Measurements from ENCODE around the gene PICK1. TPM values are rescaled to one million over a fixed set of nuclear protein-coding genes. Genes with fewer than 3 reads are reported as not detected.

The PICK1 gene
- total RNA-seq, 2 donors from 2014 or later: 90.0 to 114 TPM

GRCh38 chr22:38069372-38070249 is 12.4 kb downstream of the PICK1 start:
- DNase-seq (ENCODE audit: low spot score): peak; percentile 77
- H3K4me1 ChIP-seq (replicated peaks): peaks cover 14% of the 10 kb centered on the region
- H3K9me3 ChIP-seq: no peaks in the 10 kb centered on the region
- no peak overlapping the region for H3K4me3 ChIP-seq
- no peaks in the 10 kb centered on the region for H3K27me3 ChIP-seq (replicated peaks; ENCODE audit: insufficient read depth)
- H3K36me3 ChIP-seq: peaks cover 17 to 38% of the 10 kb centered on the region in 2 donors
- WGBS: 49% methylated on average over 21 of the region's 21 CpGs
- H3K27ac ChIP-seq: peak overlapping the region; percentile 80 to 95
- peak; percentile 85 for TF ChIP-seq POLR2AphosphoS5 (IDR thresholded peaks at IDR 0.05)
- no peak for TF ChIP-seq POLR2A (IDR thresholded peaks at IDR 0.05)
- peak in 2 of 4 experiments; percentile 38 to 47 for TF ChIP-seq CTCF (IDR thresholded peaks at IDR 0.05)
- intact Hi-C loops (cut with DNase I): no loop called here

GRCh38 chr22:38070250-38070921 is 13.2 kb downstream of the PICK1 start:
- no peaks in the 10 kb centered on the region for H3K27me3 ChIP-seq (replicated peaks; ENCODE audit: insufficient read depth)
- intact Hi-C loops (cut with DNase I): no loop called here
- DNase-seq (ENCODE audit: low spot score): no peak
- peaks cover 14 to 34% of the 10 kb centered on the region in 2 donors for H3K36me3 ChIP-seq
- H3K9me3 ChIP-seq: no peaks in the 10 kb centered on the region
- no peak overlapping the region for H3K4me3 ChIP-seq
- TF ChIP-seq POLR2AphosphoS5 (IDR thresholded peaks at IDR 0.05): no peak
- TF ChIP-seq CTCF (IDR thresholded peaks at IDR 0.05): no peak
- no peak for TF ChIP-seq POLR2A (IDR thresholded peaks at IDR 0.05)
- H3K4me1 ChIP-seq (replicated peaks): peaks cover 14% of the 10 kb centered on the region
- peak overlapping the region; percentile 80 to 95 for H3K27ac ChIP-seq
- 81% methylated on average over 11 of the region's 11 CpGs for WGBS

- H3K4me1 ChIP-seq (replicated peaks): peaks cover 14% of the 10 kb centered on the region
- H3K36me3 ChIP-seq: peaks cover 7 to 27% of the 10 kb centered on the region in 2 donors
- H3K9me3 ChIP-seq: no peaks in the 10 kb centered on the region
- WGBS: 76% methylated on average over 22 of the region's 22 CpGs
- TF ChIP-seq POLR2A (IDR thresholded peaks at IDR 0.05): no peak
- H3K27ac ChIP-seq: peak overlapping the region in 1 of 2 donors; percentile 95
- H3K27me3 ChIP-seq (replicated peaks; ENCODE audit: insufficient read depth): no peaks in the 10 kb centered on the region
- no peak overlapping the region for H3K4me3 ChIP-seq
- intact Hi-C loops (cut with DNase I): no loop called here
- no peak for DNase-seq (ENCODE audit: low spot score)
Observed at GRCh38 chr22:38071421-38072321, 14.5 kb downstream of the PICK1 start.

- no peak overlapping the region for H3K4me3 ChIP-seq
- peak overlapping the region in 1 of 2 donors; percentile 95 for H3K27ac ChIP-seq
- H3K9me3 ChIP-seq: no peaks in the 10 kb centered on the region
- TF ChIP-seq CTCF (IDR thresholded peaks at IDR 0.05): no peak
- TF ChIP-seq POLR2AphosphoS5 (IDR thresholded peaks at IDR 0.05): no peak
- no peak for TF ChIP-seq POLR2A (IDR thresholded peaks at IDR 0.05)
- H3K36me3 ChIP-seq: peaks cover 7 to 27% of the 10 kb centered on the region in 2 donors
- WGBS: 89% methylated on average over 25 of the region's 25 CpGs
- DNase-seq (ENCODE audit: low spot score): no peak
- intact Hi-C loops (cut with DNase I): no loop called here
- peaks cover 14% of the 10 kb centered on the region for H3K4me1 ChIP-seq (replicated peaks)
- H3K27me3 ChIP-seq (replicated peaks; ENCODE audit: insufficient read depth): no peaks in the 10 kb centered on the region
Observed at GRCh38 chr22:38072322-38073149, 15.3 kb downstream of the PICK1 start.
